GM21528 (cell line): ENCODE results near the gene ELP5.

Experiments
- ATAC-seq: cut with Tn5 transposase; IDR thresholded peaks from one replicate; pipeline ENCODE4 v1.9.1; 2021; ENCODE audit warnings: mild to moderate bottlenecking, moderate library complexity; ENCODE audit not compliant: unreplicated experiment, low FRiP score

ELP5 gene, protein sequence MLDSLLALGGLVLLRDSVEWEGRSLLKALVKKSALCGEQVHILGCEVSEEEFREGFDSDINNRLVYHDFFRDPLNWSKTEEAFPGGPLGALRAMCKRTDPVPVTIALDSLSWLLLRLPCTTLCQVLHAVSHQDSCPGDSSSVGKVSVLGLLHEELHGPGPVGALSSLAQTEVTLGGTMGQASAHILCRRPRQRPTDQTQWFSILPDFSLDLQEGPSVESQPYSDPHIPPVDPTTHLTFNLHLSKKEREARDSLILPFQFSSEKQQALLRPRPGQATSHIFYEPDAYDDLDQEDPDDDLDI

DNA sequence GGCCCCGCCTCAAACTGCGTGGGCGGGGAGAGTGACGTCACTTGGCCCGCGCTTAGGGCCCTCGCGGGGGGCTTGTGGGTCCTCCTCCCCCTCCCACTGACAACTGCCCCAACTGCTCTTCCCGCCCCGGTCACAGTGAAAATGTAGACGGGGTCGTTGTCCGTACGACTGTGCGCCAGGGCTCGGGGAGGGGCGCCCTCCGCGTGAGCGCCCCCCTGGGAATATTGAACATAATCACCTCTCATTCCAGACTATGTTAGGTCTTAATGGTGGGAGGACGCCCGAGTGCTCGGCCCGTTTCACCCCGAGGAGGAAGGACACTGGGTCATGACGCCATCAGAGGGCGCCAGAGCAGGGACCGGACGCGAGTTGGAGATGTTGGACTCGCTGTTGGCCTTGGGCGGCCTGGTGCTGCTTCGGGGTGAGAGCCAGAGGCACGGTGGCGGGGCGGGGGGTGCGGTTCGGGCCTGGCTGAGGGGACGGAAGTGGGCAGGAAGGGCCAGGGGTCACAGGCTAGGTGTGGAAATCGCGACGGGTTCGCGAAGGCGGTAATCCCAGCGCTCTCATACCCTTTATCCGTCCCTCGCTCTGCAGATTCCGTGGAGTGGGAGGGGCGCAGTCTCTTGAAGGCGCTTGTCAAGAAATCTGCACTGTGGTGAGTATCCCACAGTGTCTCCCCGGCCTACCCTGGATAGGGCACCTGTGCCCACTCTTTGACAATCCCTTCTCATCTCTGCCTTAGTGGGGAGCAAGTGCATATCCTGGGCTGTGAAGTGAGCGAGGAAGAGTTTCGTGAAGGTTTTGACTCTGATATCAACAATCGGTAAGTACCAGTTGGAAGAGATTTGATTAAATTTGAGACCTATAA, at the start of gene ELP5:
TSS of gene ELP5 (plus strand) at position 40 of the 868 bp plus-strand sequence. CDS start at position 376, 336 bp downstream.
- peak; percentile 49 for ATAC-seq

DNA sequence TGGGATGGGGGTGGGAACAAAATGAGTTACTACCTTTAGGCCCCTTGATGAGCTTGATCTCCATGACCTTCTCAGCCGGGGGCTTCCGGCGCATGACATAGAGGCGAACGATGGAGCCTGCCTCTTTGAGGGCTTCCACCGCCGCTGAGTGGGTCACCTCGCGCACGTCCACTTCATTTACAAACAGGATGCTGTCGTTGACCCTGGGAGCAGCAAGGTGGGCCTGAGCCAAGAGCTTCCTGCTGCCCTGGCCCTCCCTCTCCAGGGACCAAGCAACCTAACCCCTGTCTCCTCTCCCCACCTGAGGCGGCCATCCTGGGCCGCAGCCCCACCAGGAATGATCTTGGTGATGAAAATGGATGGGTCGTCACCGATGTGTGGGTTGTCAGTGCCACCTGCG, 48.6 kb upstream of the ELP5 start:
- no peak for ATAC-seq

DNA sequence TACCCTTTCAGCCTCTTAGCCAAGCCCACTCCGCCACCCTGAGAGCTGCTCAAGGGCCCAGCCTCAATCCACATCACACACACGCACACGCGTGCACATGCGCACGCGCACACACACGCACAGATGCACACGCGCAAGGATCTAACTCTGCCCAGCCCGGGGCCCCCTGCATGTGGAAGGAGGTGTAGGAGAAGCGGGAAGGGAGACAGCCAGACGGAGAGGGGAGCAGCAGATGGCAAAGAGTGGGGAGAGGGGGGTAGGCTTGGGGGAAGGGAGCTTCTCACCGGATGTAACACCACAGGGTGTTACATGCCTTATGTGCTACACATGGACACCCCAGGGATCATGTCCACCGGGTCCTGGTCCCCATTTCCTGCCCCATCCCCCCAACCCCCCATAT, 47.7 kb upstream of the ELP5 start:
- no peak for ATAC-seq

GRCh38 chr17:7204828-7205461, 47.1 kb upstream of the ELP5 start:
- peak; percentile 72 for ATAC-seq

DNA sequence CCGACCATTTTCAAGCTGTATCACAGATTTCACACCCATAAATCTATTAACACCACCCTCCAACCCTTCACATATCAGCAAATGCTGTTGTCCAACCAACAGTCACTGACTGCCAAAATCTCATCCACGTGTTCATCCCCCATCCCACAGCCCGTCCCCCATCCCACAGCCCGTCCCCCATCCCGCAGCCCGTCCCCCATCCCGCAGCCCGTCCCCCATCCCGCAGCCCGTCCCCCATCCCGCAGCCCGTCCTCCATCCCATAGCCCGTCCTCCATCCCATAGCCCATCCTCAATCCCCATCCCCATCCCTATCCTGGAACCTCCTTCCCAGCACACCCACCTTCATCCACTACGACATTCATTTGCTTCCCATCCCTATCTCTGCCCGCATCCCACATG, 46.5 kb upstream of the ELP5 start:
- ATAC-seq, result no peak

- no peak for ATAC-seq
These were observed 44.7 kb upstream of the ELP5 start for GRCh38 chr17:7207120-7208001.

GRCh38 chr17:7208027-7208571, 43.9 kb upstream of the ELP5 start:
- no peak for ATAC-seq

DNA sequence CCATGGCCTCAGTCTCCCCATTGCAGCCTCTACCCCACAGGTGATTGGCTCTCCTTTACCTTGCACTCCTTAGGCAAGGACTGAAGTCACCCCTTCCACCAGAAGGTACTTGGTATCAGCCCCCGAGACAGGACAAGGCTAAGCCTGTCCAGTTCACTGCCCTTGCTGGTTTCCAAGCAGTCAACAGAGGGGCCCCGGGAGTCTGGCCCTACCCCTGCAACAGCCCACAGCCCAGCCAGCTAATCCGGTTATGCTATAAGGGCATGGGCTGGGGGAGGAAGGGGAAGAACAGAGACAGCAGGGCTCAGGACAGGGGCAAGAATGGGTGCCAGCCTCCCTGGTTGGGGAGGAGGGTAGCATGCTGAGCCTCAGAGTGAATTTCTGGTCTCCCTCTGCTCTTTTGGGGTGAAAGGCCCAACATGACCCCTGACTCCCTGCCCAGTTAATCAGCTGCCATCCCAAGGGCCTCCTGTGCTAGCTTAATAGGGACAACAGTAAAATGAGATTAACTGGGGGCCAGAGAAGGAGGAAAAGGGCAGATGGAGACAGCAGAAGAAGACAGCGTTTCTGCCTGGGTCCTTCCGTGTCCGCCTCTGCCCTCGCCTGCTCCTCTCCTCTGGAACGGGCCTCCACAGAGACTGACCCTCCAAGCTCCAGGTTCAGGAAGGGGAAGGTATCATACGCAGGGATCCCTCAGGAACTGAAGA, 43.1 kb upstream of the ELP5 start:
- ATAC-seq, result no peak

DNA sequence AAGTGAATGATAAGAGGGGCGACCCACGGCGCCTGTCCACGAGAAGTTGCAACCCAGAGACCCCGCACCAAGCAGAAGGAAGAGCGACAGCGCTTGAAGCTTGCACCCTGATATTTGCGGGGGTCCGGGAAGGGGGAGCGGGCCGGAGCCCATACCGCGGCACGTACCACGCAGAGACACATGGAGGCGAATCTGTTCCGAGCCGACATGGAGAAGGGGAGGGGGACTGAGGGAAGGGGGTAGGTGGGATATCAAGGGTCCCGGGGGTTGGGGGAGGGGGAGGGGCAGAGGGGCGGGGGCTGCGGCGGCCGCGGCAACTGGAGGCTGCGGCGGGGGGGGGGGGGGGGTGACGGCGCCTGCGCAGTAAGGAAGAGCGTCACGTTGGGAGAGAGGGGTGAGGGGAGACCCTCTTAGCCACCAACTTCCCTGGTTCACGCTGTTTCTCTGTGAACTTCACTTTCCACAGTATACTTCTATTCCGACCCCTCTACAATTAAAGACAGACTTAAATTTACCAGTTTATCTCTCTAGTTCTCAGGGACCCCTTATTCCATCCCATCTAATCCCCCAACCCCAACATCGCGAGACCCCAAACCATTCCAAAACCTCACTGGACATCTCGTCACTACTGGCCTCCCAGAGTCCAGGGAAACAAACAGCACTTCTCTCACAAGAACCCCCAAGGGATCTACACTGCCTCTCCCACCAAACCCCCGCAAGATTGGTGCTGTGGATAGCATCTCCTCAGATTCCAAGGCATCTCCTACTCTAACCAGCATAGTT, 40.3 kb upstream of the ELP5 start:
- no peak for ATAC-seq

DNA sequence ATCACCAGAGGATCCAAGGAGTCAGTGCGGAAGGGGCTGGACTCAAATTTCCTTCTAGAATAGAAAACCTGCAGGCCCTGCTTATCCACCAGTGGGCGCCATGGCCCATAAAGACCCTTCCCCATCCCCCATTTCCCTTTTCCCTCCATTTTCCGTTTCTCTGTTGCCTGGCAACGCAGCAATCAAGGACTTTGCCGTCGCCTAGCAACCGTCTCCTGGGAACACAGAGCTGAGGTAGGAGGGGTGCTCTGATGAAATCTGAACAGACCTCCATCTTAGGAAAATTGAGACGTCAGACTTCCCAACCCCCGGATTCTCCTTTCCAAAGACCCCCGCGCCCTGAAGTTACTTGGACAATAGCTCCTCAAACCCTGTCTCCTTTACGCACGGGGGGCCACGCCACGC, 38.1 kb upstream of the ELP5 start:
- ATAC-seq, result no peak

- ATAC-seq, result peak; percentile 71
These were observed 37.5 kb upstream of the ELP5 start for GRCh38 chr17:7214300-7215135.

DNA sequence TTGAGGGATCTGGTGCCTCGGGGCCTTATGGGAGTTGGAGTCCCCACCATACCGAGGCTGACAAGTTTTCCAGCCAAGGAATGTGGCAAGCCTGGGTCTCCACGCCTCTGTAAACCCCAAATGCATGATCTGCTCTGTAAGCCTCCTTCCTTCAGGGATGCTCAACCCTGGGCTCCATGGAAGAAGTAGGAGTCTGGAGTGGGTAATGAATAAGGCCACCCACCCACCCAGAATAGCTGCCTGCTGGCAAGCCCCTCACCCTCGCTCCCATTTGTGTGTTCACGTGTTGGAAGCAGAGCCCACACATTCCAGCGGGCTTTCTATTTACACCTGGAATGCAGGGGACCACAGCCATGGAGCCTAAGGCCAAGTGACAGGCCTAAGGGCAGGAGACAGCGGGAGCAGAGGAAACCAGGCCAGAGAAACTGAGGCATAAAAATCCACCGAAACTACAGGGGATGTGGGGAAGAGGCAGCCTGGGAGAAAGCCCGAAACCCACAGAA, 36.8 kb upstream of the ELP5 start:
- no peak for ATAC-seq

DNA sequence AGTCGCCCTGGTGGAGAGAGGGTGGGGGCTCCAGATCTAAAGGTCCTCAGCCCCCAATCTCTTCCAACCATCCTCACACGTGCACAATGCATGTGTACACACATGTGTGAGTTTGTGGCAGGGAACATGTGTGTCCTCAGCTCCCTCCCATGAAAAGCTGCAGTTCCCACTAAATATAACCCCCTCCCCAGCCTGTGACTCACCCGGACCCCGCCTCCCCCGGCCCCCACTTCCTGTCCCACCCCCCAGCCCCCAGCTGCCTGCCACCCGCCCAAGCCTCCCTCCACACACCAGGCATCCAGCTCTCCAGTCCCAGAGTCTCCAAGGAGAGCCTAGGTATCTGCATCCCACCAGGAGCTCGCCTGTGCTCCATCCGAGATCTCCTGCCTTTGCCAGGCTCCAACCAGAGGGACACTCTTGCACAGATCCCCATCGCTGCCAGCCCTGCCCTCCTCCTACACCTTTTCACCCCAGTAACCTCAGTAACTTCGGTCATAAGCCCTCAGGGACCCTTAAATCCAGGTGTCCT, 36.3 kb upstream of the ELP5 start:
- ATAC-seq, result no peak

DNA sequence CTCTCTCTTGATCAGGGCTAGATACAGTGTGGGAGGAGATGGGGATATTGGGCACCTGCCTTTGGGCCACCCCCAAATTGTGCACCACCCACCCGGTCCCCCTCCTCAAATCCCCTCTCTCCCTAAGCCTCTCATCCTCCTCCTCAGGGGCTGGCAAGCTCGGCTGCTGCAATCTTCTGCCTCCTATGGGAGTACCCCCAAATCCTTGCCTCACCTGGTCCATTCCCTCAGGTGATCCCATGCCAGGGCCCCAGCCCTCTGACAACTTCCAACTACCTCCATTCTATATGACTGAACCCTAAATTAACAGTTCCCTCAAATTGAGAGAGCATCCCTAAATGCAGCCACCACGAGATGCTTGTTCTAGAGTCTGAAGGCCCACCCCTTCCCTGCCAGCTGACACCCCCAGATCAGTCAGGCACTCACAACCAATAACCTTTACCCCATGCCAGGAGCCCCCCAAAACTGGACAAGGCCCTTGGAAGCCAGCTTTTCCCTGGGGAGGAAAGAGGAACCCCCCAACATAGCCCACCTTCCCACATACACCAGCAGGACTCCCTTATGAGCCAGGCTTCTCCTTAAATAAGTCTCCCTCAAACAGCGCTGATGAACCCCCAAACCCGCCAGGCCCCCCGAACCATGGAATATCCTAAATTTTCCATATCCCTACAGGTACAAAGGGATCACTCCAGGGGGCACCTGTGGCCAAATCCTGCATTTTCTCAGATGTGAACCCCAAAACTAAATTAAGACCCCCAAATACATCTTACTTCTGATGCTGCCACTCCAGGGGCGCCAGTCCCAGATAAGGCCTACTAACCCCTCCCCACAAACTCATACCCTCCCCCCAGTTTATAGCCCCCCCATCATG, 35.5 kb upstream of the ELP5 start:
- ATAC-seq, result no peak

GRCh38 chr17:7217113-7217987, 34.7 kb upstream of the ELP5 start:
- ATAC-seq, result no peak

- no peak for ATAC-seq
These were observed 33.8 kb upstream of the ELP5 start for GRCh38 chr17:7218166-7218565.
